GM19452 (cell line): ENCODE data around the gene CORT.
A peak's percentile ranks its signal among the peaks of the same experiment; 100 is the strongest.
"Not testable (repeated sequence)": the region's sequence is repeated elsewhere in the genome, so short reads cannot be mapped to it uniquely, and the experiment has no call there.

Source experiments
- ATAC-seq: cut with Tn5 transposase; IDR thresholded peaks from one replicate; pipeline ENCODE4 v1.9.1; 2021; ENCODE audit not compliant: unreplicated experiment

Gene CORT

DNA sequence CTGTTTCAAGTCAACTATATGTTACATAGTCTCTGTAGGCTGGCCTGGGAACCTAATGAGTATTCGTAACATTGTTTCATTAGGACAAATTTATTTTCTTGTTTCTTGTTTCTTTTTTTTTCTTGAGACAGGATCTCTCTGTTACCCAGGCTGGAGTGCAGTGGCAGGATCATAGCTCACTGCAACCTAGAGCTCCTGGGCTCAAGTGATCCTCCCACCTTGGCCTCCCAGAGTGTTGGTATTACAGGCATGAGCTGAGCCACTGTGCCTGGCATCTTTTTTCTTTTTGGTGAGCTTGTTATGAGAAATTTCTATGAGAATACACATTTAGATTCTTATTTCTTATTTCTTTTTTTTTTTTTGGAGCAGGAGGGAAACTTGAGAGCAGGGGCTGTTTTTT is 12.8 kb upstream of the CORT start:
- ATAC-seq, result no peak

DNA sequence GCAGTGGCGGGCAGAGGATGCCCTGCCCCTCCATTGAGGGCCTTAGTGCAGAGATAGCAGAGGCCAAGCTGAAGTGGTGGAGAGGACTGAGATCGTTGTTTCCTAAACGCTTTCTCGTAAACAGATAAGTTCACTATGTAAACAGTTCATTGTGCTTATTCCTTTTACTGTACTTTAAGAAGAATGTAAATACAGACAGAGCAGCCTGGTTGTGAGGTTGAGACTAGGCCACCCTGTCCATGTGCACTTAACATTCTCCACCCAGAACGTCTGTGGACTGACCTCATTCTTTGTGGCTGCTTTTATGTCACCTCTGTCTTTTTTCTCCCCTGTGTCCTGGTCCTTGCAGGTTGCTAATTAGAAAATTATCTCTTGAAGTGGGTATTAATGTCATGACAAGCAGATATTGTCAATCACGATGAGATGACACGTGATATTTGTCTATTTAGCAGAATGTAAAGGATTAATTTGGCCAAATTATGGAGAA is 11.1 kb upstream of the CORT start:
- ATAC-seq, result no peak

- no peak for ATAC-seq
Observed at GRCh38 chr1:10440305-10440704, 9.5 kb upstream of the CORT start.

DNA sequence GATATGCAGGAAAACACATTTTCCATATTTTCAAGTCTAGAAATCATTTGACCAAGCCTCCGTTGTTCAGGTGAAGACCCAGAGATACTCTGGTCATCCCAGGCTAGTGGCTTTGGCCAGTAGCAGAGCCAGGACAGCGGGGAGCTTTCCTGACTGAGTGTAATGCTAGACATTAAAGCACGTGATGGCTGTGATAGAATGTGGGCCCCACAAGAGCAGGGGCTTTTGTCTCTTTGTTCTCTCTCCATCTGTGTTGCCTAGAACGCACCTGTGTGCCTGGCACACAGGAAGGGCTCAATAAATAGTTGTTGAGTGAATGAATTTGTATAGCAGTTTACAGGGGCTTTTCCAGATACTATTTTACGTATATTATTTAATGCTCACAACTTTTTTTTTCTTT is 9.0 kb upstream of the CORT start:
- ATAC-seq, result no peak

- ATAC-seq, result no peak
Observed at GRCh38 chr1:10444248-10444647, 5.6 kb upstream of the CORT start.

DNA sequence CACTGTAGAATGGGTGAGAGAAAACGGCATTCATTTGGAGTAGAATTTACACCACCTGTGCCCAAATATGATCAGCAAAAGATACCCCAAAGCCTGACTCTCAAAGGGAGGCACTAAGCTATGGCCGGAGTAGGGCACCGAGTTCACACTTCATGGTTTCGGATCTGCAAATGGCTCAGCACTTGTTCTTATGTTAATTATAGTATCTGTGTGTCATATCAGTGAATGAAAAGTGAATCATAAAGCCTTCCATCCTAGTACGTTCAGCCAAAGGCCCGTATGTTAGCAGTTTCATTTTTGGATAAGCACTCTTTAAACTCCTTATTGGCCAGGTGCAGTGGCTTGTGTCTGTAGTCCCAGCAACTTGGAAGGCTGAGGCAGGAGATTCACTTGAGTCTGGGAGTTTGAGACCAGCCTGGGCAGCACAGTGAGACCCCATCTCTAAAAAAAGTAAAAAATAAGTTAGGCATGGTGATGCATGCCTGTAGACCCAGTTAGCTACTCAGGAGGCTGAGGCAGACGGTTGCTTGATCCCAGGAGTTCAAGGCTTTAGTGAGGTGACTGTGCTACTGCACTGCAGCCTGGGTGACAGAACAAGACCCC is 4.9 kb upstream of the CORT start:
- no peak for ATAC-seq

GRCh38 chr1:10446790-10447422 is 2.9 kb upstream of the CORT start:
- no peak for ATAC-seq

GRCh38 chr1:10450156-10450814 is 454 bp downstream of the CORT start:
- ATAC-seq, result no peak

DNA sequence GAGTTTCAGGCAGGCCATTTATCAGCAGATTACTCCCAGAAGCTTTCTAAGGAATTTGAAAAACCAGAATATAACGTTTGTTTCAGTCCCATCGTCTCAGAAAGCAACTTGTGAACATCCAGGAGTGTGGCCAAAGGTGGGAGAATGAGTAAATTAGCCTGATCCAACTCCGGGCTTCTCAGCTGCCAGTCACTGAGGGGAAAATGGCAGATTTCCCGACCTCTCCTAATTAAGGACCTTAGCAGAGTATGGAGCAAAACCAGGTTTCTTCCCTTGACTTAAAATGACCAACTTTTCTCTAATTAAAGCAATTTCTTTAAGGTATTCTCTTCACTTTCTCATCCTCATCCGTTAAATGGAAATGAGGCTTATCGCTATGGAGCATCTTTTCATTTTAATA is 1.0 kb downstream of the CORT start:
- no peak for ATAC-seq

DNA sequence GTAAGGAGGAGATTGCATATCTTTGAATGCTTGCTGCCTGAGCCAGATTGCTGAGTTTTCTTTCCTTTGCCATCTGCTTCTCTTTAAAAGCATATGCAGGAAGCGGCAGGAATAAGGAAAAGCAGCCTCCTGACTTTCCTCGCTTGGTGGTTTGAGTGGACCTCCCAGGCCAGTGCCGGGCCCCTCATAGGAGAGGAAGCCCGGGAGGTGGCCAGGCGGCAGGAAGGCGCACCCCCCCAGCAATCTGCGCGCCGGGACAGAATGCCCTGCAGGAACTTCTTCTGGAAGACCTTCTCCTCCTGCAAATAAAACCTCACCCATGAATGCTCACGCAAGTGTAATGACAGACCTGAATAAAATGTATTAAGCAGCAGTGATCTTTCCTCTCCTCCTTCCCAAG is 1.5 kb downstream of the CORT start:
- no peak for ATAC-seq

GRCh38 chr1:10456048-10456447 is 6.2 kb downstream of the CORT start:
- no peak for ATAC-seq

DNA sequence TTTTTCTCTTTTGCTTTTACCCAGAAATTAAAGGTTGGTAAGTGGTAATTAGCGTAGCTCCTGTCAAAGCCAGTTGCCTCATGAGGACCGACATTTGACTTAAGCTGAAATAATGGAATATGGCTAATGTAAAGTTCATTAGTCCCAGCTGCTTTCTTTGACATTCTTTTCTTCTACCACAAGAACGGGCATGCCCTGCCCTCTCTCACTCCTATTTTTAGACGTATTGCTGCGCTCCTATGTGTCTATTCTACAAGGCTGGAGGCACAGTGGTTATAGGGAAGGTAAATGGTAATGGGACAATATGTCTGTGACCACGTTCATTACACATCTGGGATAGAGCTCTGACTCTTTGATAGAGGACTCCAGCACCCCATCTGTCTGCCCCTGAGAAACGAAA is 6.8 kb downstream of the CORT start:
- ATAC-seq, result no peak

DNA sequence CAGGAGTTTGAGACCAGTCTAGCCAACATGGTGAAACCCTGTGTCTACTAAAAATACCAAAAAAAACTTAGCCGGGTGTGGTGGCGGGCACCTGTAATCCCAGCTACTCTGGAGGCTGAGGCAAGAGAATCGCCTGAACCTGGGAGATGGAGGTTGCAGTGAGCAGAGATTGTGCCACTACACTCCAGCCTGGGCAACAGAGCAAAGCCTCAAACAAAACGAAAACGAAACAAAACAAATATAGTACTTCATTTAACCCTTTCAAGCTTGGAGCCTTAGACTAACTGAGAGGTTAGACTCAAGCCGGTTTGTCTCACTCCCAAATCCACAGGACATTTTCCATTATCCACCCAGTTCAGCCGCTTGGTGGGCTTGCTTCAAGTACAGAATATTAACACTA is 7.6 kb downstream of the CORT start:
- not testable (repeated sequence) for ATAC-seq

DNA sequence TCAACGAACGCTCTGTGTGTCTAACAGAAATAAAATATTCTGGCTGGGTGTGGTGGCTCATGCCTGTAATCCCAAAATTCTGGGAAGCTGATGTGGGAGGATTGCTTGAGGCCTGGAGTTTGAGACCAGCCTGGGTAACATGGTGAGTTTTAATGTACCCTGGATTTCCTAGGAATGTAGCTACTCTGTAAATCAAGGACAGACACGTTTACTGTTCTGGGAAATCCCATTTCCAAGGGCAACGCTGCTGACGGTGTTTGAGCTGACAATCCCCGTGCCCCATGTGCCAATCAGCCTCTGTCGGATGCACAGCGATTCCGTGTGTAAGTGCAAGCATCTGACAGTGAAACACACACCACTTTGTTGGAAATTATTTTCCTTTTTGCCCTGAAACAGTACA is 8.0 kb downstream of the CORT start:
- ATAC-seq, result no peak

GRCh38 chr1:10459184-10459583 is 9.4 kb downstream of the CORT start:
- no peak for ATAC-seq

DNA sequence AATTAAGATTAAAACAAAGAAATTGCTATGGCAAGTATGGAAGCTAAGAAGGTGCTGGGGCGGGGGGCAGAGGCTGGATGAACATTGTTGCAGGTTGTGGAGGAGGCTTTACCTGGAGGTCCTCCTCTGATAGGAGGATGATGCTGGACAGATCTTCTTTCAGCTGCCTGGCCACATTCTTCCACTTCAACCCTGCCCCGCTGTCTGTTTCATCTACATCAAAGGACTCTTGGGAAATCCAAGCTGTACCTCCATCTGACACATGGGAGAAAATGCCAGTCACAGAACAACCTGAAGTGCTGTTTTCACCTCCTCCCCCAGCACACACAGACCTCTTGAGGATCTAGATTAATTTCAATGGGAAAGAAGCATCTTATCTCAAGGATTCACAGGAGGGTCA is 17.2 kb downstream of the CORT start:
- no peak for ATAC-seq

- ATAC-seq, result no peak
Observed at GRCh38 chr1:10470043-10470442, 20.2 kb downstream of the CORT start.

DNA sequence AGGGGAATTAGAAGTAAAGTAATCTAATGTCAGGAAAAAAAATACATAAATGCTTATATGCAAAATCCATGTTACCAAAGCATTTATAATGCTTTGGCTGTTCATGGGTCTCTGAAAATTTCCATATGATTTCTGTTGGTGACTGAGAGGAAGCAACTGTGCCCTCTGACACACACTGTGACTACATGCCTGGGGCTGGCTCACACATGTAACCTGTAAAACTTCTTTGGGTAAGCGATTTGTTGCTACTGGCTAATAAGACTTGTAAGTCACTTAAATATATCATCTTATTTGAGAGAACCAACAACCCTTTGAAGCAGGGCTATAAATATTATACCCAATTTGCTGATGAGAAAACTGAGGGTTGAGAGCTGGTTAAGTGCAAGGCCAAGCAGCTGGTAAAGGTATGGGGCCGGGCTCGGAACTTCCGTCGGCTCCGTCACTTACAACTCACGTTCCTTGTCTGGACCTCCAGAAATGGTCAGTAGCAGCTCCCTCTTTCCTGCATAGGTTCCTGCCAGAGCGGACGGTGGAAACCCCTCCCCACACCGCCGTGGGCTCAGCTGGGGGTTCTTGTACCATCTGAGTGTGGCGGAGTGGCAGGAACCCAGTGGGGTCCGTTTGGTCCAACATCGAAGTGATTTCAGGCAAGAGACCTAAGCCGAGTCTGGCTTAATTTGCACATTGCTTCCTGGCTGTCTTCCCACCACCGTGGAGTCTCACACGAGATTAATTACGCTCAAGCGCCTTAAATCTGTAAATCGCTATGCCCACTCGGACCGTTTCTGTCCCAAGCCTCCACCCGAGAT is 21.8 kb downstream of the CORT start:
- no peak for ATAC-seq

DNA sequence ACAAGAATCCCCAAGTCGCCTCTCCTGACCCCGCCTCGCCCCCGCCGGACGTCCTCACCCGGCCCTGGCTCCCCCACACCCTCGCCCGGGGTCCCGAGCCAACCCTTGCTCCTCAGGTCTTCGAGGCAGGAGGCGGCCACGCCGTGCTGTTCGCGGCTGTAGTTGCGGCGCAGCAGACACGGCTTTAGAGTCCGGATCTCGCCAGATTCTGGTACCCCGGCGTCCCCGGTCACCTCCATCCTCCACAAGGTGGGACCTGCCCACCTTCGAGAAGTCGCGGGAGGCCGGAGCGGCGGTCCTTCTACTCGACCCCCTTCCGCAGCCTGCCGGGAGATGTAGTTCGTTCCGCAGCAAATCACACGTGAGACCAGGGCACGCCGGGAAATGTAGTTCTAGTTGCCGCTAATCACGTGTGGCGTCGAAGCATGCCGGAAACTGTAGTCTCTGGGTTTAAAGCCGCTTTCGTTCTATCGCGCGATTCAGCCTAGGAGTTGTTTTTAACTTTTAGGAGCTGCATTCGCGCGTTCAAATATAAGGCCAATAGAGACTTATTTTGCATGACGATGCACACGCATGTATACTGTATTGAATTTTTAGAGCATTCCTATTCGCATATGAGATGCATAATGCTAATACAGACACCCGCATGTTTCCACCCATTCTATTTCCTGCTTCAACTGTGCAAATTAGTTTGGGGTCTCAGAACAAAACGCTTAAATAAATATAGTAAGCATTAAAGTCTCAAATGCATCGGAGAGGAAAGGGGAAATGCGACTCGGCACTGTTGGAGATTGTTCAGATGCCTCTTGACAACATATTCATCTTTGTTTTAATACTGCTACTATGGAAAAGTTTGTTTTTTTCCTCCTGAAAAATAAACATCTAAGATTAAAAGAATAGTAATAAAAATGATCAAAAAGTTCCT is 22.7 kb downstream of the CORT start, which contains the start of gene DFFA:
DFFA (minus strand) TSS at position 310 of the 925 bp plus-strand sequence; CDS start at position 239, 71 bp downstream.
- ATAC-seq, result peak; percentile 70

- ATAC-seq, result no peak
Observed at GRCh38 chr1:10473145-10473765, 23.4 kb downstream of the CORT start.
